ENCODE measurements around the gene ANKRD40CL. TPM values are rescaled to one million over a fixed set of nuclear protein-coding genes. Genes with fewer than 3 reads are reported as not detected.

ANKRD40CL gene
- total RNA-seq, 1 donor from 2014 or later: not detected

DNA sequence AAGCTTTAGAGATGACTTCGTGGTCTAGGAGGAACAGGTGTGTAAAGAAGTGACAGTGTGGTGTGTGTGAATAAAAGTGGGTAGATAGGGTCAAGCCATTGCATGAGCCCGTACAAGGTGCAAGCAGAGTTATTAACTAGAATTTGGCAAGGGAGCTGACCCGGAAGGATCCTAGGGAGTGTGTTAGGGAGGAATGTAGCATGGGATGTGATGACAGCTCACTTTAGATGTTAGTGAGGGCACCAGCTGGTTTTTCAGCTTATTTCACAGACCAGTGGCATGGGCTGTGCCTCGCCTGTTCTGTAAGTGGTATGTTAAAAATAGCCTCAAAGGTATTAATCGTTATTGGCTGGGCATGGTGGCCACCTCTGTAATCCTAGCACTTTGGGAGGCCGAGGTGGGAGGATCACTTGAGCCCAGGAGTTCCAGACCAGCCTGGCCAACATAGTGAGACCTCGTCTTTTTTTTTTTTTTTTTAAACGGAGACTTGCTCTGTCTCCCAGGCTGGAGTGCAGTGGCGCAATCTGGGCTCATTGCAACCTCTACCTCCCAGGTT, 8.3 kb downstream of the ANKRD40CL start:
- H3K27ac Mint-ChIP-seq (ENCODE audit: unreplicated experiment): no peak overlapping the region
- no peaks in the 10 kb centered on the region for H3K36me3 Mint-ChIP-seq (ENCODE audit: unreplicated experiment)
- TF ChIP-seq, protein P1, sequence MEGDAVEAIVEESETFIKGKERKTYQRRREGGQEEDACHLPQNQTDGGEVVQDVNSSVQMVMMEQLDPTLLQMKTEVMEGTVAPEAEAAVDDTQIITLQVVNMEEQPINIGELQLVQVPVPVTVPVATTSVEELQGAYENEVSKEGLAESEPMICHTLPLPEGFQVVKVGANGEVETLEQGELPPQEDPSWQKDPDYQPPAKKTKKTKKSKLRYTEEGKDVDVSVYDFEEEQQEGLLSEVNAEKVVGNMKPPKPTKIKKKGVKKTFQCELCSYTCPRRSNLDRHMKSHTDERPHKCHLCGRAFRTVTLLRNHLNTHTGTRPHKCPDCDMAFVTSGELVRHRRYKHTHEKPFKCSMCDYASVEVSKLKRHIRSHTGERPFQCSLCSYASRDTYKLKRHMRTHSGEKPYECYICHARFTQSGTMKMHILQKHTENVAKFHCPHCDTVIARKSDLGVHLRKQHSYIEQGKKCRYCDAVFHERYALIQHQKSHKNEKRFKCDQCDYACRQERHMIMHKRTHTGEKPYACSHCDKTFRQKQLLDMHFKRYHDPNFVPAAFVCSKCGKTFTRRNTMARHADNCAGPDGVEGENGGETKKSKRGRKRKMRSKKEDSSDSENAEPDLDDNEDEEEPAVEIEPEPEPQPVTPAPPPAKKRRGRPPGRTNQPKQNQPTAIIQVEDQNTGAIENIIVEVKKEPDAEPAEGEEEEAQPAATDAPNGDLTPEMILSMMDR (IDR thresholded peaks at IDR 0.05; ENCODE audit: partially characterized antibody, unreplicated experiment): no peak
- peaks cover 6% of the 10 kb centered on the region for H3K4me1 Mint-ChIP-seq (ENCODE audit: low read depth, unreplicated experiment)
- DNase-seq: no peak
- H3K9me3 Mint-ChIP-seq (ENCODE audit: unreplicated experiment): peaks cover 5% of the 10 kb centered on the region
- H3K27me3 Mint-ChIP-seq (ENCODE audit: unreplicated experiment): no peaks in the 10 kb centered on the region
- no peak overlapping the region for H3K4me3 Mint-ChIP-seq (ENCODE audit: unreplicated experiment)

DNA sequence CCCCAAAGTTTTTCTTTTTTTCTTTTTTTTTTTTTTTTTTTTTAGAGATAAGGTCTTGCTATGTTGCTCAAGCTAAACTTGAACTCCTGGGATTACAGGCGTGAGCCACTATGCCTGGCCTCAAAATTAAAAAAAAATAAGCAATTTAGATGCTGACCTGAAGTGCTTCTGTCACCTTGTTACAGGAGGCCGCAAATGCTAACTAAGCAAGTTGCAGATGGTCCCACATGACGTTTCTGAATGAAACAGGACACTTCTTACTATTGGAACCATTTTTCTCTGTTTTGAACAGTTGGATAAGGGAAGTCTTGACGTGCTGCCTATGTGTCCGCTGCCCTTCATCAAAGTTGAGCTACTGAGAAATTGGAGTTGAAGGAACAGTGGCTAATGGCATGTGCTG, 8.8 kb downstream of the ANKRD40CL start:
- H3K27me3 Mint-ChIP-seq (ENCODE audit: unreplicated experiment): no peaks in the 10 kb centered on the region
- no peak overlapping the region for H3K4me3 Mint-ChIP-seq (ENCODE audit: unreplicated experiment)
- no peaks in the 10 kb centered on the region for H3K36me3 Mint-ChIP-seq (ENCODE audit: unreplicated experiment)
- TF ChIP-seq, protein P1 (IDR thresholded peaks at IDR 0.05; ENCODE audit: partially characterized antibody, unreplicated experiment): no peak
- peaks cover 4% of the 10 kb centered on the region for H3K4me1 Mint-ChIP-seq (ENCODE audit: low read depth, unreplicated experiment)
- DNase-seq: no peak
- no peak overlapping the region for H3K27ac Mint-ChIP-seq (ENCODE audit: unreplicated experiment)
- H3K9me3 Mint-ChIP-seq (ENCODE audit: unreplicated experiment): peaks cover 5% of the 10 kb centered on the region

DNA sequence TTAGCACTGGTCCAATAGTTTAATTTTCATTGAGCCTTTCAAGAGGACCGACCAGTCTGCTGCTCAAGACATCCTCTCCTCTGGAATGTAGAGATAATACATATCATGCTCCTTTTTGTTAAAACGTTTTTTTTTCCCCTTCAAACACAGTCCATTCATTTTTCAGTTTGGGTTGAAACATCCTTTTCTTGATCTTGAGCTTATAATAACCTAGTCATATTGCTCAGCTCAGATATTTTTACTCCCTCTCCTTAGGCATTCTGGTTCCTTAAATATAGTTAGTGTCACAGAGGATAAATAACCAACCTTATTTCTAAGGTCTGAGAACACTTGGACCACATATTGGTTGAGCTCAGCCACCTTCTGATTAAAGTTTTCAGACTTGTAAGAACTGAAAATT, 12.8 kb downstream of the ANKRD40CL start:
- H3K9me3 Mint-ChIP-seq (ENCODE audit: unreplicated experiment): peaks cover 3% of the 10 kb centered on the region
- H3K36me3 Mint-ChIP-seq (ENCODE audit: unreplicated experiment): no peaks in the 10 kb centered on the region
- TF ChIP-seq, protein P1 (IDR thresholded peaks at IDR 0.05; ENCODE audit: partially characterized antibody, unreplicated experiment): no peak
- no peak overlapping the region for H3K27ac Mint-ChIP-seq (ENCODE audit: unreplicated experiment)
- H3K4me1 Mint-ChIP-seq (ENCODE audit: low read depth, unreplicated experiment): no peaks in the 10 kb centered on the region
- no peak overlapping the region for H3K4me3 Mint-ChIP-seq (ENCODE audit: unreplicated experiment)
- no peak for DNase-seq
- no peaks in the 10 kb centered on the region for H3K27me3 Mint-ChIP-seq (ENCODE audit: unreplicated experiment)

DNA sequence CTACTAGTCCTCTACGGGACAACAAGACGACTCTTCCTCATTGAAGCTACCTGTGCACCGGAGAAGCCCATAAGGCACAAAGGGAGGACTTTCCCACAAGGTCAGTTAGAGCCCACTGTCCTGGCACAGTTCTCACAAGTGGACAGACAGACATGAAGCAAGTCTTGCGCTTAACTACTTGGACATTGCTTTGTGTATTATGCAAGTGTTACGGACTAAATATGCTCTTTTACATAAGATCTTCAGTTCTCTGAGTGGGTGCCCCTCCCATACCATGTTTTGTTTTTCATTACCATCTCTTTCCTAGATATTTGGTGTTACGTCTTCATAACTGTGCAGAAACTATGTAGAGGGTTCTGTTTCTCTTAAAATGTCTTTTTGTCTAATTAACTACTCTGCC, 18.1 kb downstream of the ANKRD40CL start:
- Mint-ChIP-seq H3K27ac (ENCODE audit: unreplicated experiment) (no peak overlapping the region), H3K4me1 (ENCODE audit: low read depth, unreplicated experiment) (no peaks in the 10 kb centered on the region), H3K27me3 (ENCODE audit: unreplicated experiment) (no peaks in the 10 kb centered on the region), H3K36me3 (ENCODE audit: unreplicated experiment) (peaks cover 5% of the 10 kb centered on the region), H3K4me3 (ENCODE audit: unreplicated experiment) (no peak overlapping the region), H3K9me3 (ENCODE audit: unreplicated experiment) (no peaks in the 10 kb centered on the region)
- DNase-seq: no peak
- TF ChIP-seq, protein P1 (IDR thresholded peaks at IDR 0.05; ENCODE audit: partially characterized antibody, unreplicated experiment): no peak

DNA sequence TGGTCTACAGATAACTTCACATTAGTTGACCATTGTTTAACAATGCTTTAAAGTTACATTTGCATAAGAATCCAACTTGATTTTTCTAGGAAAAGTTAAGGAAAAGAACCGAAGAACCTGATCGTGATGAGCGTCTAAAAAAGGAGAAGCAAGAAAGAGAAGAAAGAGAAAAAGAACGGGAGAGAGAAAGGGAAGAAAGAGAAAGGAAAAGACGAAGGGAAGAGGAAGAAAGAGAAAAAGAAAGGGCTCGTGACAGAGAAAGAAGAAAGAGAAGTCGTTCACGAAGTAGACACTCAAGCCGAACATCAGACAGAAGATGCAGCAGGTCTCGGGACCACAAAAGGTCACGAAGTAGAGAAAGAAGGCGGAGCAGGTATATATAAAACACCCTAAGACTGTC, 21.7 kb downstream of the ANKRD40CL start:
- TF ChIP-seq, protein P1 (IDR thresholded peaks at IDR 0.05; ENCODE audit: partially characterized antibody, unreplicated experiment): no peak
- H3K27me3 Mint-ChIP-seq (ENCODE audit: unreplicated experiment): no peaks in the 10 kb centered on the region
- no peak overlapping the region for H3K4me3 Mint-ChIP-seq (ENCODE audit: unreplicated experiment)
- DNase-seq: no peak
- H3K9me3 Mint-ChIP-seq (ENCODE audit: unreplicated experiment): no peaks in the 10 kb centered on the region
- H3K27ac Mint-ChIP-seq (ENCODE audit: unreplicated experiment): peak overlapping the region; percentile 6
- H3K36me3 Mint-ChIP-seq (ENCODE audit: unreplicated experiment): peaks cover 5% of the 10 kb centered on the region
- no peaks in the 10 kb centered on the region for H3K4me1 Mint-ChIP-seq (ENCODE audit: low read depth, unreplicated experiment)

Measured in glutamatergic neuron (in vitro differentiated cells).